Endometrium (tissue), 2 donors: ENCODE measurements around the gene NTN1.
"Not testable (repeated sequence)": the region's sequence is repeated elsewhere in the genome, so short reads cannot be mapped to it uniquely, and the experiment has no call there.

ENCODE experiments used
- FAIRE-seq: peaks from 2 replicates; lab custom pipeline; 2012; peaks lifted over from hg19 to GRCh38; lab: Jason Lieb, UNC
- donor health status: control.
- donor health status: control.

Gene NTN1

GRCh38 chr17:9249245-9249953 lies 228.1 kb downstream of the NTN1 start:
- no peak for FAIRE-seq

DNA sequence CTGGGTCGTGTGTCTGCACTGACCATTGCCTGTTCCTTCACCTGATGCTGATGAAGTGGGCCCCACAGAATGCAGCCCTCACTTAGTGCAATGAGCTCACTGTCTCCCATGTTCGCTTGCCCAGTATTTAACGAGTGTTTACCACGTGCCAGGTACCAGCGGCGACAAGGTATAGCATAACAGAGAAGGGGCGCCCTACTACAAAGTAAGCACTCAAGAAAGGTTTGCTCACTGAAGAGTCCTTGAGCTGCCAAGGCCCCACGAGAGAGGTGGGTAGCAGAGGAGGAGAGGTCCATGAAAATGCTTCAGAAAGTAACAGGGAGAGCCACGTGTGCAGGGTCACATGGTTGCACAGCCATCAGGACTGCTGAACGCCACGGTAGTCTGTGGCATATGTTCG lies 230.0 kb downstream of the NTN1 start:
- no peak for FAIRE-seq

GRCh38 chr17:9253308-9253707 lies 232.0 kb downstream of the NTN1 start:
- no peak for FAIRE-seq

GRCh38 chr17:9254841-9255240 lies 233.5 kb downstream of the NTN1 start:
- no peak for FAIRE-seq

DNA sequence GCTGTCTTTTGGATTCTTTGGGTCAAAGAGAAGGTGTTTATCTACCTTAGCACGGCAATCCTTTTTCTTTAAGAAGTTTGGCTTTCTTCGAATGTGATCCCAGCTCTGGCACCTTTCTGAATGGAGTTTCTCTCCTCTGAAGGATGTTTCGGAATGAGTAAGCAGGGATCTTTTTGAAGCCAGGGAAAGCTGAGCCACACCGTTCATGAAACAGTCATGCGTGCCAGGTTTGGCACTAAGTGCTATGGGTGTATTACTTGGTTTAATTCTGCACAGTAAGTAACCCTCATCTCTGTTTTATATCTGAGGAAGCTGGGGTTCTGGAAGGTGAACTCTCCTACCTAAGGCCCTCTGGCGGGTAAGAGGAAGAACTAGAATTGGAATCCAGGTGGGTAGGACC lies 234.5 kb downstream of the NTN1 start:
- no peak for FAIRE-seq

- no peak for FAIRE-seq
Measured at GRCh38 chr17:9256361-9256750, 235.0 kb downstream of the NTN1 start.

GRCh38 chr17:9256751-9257629 lies 235.7 kb downstream of the NTN1 start:
- no peak for FAIRE-seq

DNA sequence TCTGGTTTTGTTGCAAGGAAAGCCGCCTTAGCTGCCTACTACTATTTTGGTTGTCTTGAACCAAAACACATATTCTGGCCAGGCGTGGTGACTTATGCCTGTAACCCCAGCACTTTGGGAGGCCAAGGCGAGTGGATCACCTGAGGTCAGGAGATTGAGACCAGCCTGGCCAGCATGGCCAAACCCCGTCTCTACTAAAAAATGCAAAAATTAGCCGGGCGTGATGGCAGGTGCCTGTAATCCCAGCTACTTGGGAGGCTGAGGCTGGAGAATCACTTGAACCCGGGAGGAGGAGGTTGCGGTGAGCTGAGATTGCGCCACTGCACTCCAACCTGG lies 236.3 kb downstream of the NTN1 start:
- FAIRE-seq = not testable (repeated sequence)

GRCh38 chr17:9258115-9259015 lies 237.1 kb downstream of the NTN1 start:
- FAIRE-seq = no peak

DNA sequence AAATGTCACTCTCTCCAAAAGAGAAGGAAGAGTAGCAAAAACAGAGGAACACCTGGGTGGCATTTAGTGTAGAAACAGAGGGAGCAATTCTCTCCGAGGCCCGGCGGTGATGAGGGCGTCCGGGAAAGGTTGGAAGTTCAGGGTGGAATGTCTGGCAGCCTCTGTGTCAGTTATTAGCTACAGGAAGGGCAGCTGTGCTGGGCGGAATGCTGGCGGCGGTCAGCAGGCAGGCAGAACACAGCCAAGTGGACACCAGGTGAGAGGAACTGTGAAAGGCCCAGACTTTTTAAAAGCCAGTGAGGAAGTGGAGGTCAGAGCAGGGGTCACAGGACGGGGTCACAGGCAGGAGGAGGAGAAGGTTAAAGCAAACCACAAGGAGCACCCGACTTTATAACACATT lies 238.1 kb downstream of the NTN1 start:
- FAIRE-seq = no peak

GRCh38 chr17:9261081-9262012 lies 240.0 kb downstream of the NTN1 start:
- no peak for FAIRE-seq

GRCh38 chr17:9266031-9266680 lies 244.8 kb downstream of the NTN1 start:
- FAIRE-seq = no peak

DNA sequence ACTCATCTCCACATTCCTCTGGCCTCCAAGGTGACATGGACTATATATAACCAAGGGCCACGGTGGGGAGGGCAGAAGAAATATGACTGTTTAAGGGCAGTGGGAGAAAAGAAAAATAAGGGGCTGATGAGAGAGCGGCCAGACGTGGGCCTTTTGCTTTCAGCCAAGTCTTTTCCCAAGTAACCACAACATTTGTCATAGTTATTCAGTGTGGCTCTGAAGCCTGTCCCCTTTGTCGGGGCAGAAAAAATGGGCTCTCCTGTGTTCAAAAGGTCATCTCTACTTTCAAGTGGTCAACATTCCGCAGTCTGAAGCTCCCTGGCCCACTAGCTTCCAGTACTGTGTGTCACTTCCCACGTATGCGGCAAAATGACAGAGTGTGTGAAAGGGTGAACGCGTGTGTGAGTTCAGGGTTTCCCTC lies 245.4 kb downstream of the NTN1 start:
- no peak for FAIRE-seq

GRCh38 chr17:9268546-9268945 lies 247.2 kb downstream of the NTN1 start:
- FAIRE-seq = no peak

GRCh38 chr17:9269350-9270035 lies 248.2 kb downstream of the NTN1 start:
- FAIRE-seq = no peak

GRCh38 chr17:9270921-9271320 lies 249.6 kb downstream of the NTN1 start:
- no peak for FAIRE-seq

- FAIRE-seq = no peak
Measured at GRCh38 chr17:9271989-9272388, 250.7 kb downstream of the NTN1 start.

DNA sequence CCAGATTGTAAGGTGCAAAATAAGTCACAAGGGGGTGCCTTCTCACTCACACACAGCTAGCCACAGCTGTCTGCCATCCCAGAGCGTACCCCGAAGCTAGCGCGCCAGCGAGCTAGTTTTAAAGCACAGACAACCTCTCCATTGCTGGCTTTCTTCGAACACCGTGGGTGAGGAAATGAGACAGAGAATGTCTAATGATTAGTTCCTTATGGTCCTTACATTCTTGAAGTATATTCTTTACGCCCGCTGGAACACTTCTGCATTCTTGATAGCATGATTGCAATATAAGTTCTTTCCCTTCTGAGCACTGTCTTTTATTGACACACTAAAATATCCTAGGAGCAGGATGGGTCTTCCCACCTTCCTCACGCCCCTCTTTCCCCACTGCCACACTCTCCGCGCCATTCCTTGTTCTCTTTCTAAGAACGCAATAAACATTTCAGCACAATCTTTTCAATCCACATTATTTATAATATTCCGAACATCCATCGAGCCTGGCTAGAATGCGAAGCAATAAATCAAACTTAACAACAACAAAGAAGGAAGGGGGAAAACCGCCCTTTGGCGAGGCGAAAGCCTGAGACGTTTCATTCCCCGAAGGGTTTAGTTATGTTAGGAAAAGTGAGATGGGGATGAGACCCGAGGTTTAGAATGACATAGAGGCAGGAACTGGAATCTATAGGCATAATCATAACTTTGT lies 251.3 kb downstream of the NTN1 start:
- FAIRE-seq = no peak
